AML-193 (cell line): ENCODE results near the gene PPP2R5C.

Experiments used
- DNase-seq, 2 experiments: peaks; one replicate each; lab custom pipeline; 2025; lab: John Stamatoyannopoulos, UW

Gene PPP2R5C

DNA sequence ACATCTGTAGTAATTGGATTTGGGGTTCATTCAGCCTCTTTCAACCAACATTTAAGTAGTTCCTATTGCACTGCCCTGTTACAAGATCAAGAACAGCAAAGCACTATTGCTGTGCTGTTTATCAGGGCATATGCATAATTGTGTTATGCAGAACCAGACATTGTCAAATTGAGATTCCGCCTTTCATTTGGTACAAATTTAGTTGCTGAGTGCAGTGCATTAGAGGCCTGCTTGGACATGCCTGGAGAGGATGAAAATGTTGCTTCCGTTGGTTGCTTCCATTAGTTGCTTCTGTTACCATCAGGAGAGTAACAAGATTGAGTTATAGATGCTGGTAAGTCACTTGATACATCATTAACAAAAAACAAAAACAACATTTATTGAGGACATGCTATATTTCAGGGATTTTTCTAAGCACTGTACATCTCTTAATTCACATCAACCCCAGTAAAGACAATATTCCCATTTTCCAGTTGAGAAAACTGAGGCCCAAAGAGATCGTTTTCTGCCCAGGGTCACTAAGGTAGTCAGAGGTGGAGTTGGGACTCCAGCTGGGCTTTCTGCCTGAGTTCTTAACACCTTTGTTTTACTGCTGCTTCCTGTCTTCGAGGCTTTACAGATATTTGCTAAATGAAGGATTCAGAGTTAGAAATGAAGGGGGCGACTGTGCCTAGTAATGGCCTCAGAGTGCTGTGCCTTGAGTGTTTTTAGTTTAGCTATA, 79.3 kb downstream of the PPP2R5C start:
- no peak for DNase-seq

DNA sequence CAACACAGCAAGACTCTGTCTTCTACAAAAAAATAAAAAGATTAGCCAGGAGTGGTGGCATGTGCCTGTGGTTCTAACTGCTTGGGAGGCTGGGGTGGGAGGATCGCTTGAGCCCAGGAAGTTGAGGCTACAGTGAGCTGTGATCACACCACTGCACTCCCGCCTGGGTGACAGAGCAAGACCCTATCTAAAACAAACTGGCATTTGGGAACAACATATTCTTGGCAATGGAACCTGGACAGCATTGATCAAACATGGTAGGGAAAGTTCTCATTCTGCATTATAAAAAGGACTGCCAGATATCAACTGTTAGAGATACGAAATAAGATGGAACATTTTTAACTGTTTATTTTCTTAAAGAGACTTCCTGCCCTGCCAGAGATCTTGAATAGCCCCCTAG, 81.5 kb downstream of the PPP2R5C start:
- no peak for DNase-seq

DNA sequence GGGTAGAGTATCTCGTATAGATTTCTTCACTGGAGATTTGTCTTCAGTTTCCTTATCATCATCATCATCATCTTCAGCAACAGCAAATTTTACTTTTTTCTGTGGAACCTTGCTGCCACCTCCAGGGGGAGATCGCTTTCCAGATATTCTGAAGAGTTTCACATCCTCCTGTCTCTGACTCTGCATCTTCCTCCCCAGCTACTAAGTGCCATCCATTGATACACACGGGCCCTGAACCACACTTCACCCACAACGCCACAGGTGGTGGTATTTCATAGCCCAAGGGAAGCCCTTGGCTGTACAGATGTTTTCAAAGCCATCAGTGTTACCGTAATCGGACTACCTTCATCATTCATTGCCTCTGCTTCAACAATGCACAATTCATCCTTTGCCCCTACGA, 82.2 kb downstream of the PPP2R5C start:
- peak in 1 of 2 experiments; percentile 5 for DNase-seq

DNA sequence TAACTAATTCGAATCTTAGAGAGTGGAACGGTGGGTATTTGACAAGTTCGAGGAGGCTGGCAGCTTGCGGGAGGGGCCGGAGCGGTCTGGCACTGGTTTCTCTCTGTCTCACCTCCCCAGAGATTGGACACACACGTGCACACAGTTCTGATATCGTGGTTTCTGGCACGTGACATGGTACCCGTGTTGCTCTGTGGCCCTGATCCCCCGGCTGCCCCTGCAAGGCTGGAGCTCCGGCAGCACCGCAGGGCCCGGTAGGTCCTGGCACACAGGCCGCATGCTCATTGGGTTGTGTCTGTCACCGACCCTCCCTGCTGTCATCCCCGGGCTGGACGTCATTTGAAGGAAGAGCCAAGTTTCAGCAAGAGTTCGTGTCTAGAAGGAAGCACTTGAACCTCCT, 82.7 kb downstream of the PPP2R5C start:
- no peak for DNase-seq

DNA sequence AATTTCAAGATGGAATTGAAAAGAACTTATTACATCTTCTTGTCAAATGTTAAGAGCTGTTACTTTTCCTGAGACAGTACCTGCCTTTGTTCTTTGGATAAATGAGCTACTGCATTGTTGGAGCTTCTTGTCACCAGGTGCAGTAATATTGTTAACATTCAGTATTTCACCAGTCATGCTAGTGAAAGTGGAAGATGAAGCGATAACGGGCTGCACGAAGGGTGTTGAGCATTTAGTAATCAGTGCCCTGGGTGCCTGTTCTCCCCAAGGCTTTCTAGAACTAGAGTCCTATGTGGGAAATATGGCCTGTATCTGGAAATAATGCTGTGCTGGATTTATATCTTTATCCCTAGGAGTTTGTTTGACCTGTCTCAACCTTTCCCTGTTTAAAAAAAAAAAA, 83.2 kb downstream of the PPP2R5C start:
- no peak for DNase-seq

DNA sequence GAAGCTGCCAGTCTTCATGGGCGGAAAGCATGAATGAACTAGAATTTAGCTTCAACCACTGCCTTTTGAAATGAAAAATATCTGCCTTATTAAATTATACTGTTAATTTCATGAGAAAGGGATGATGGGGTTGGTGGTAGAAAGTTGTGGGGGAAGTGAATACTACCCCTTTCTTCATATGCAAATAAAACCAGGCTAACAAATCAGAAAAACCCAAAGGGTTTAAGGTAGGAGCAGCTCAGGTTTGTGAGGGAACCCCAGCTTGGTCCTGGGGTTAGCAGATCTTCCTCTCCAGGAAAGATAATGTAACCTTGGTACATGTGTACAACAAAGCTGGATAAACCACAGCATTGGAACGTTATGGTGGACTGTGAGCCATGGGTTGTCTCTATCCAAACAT, 84.0 kb downstream of the PPP2R5C start:
- DNase-seq: no peak

DNA sequence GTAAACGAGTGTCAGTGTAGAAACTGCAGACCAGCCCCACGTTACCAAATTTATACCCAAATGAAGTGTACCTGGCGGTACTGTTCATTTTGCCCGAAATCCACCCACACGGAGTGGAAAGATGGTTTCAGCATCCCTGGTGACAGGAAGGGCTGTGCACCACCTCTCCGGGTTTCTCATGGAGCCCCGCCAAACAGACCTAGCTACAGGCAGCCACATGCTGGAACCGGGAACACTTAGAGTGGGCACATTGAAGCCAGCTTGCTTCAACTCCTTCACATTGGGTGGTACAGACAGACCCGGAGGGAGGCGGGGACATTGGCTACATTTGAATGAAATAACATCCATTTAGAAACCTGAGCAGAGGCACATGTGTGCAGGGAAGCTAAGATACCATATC, 84.4 kb downstream of the PPP2R5C start:
- DNase-seq: no peak

DNA sequence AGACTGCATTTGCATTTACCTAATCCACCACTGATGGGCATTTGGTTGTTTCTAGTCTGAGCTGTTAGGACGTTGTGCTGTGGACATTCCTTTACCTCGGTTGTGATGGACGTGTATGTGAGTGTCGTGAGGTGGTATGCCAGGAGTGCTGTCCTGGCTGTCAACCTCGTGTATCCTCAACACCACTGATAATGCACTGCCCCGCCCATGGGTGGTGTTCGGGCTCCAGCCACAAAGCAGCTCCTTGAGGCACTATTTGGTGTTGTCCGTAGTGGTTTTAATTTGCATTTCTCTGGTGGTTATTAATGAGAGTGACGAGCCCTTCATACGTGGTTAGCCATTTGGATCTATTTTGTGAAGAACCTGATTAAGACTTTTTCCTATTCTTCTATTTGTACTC, 87.6 kb downstream of the PPP2R5C start:
- DNase-seq: no peak

DNA sequence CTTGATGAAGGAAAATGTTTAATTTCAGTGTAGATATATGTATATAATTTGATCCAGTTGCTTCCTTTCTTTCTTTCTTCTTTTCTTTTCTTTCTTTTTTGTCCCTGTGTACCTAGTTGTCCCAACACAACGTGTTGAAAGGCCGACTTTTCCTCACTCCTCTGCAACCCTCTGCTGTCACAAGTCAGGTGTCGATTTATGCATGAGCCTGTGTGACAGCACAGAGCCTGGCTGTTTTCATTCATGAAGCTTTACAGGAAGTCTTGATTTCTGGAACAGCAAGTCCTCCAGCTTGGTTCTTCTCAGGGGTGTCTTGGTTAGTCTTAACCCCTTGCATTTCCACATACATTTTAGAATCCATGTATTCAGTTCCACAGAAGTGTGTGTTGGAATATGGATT, 88.1 kb downstream of the PPP2R5C start:
- no peak for DNase-seq

DNA sequence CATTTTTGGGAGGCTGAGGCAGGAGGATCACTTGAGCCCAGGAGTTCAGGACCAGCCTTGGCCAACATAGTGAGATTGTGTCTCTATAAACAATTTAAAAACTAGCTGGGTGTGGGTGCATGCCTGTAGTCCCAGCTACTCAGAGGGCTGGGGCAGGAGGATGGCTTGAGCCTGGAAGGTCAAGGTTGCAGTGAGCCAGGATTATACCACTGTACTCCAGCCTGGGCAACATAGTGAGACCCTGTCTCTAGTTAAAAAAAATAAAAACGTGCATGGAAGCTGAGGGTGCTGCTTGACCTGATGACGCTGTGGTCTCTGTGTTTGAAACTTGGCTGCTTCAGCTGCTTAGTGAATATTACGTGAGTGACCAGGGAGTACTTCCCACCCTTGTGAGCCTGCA, 89.7 kb downstream of the PPP2R5C start:
- no peak for DNase-seq

DNA sequence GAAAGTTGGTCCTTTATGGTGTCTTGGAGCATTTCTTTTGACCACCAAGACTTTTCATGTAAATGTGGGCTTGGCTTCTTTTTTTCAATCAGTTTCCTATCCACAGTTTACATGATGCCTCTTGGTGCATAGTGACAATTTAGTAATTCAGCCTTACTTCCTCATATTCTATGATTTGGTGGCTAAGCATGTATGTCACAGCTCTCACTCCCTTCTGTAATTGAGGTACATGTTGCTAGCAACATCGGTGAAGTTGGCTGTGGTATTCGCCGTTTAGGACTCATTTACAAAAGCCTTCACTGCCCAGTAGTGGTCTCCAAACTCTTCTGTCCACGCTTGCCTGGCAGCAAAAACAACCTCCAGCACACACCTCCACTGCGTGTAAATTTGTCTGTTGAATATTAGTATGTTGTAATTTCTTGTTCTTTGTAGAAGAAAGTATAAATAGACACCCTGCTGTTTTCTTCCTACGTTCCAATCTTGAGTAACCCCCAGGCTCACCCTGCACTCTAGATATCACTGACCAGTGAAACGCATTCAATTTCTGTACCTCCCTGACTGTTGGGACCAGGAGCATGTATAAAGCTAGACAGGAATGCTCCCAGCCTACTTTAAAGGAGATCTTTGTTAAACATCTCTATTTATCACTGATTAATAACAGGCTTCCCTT, 90.4 kb downstream of the PPP2R5C start:
- DNase-seq: peak; percentile 84 to 89

DNA sequence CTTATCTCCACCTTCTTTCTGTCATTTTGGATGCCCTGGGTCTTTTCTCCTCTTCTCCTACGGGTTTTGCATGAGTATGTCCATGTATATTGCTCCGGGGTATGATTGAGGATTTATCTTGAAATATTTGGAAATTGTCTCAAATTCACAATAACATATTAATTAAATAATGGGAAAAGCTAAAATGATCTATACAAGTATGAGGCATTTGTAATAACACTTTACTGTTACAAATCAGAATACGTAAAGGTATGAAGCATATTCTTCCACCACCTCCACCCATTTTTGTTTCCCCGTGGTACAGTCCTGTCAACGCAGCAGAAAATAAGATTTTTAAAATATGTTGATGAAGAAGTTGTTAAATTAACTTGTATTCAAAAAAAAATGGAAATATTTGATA, 91.3 kb downstream of the PPP2R5C start:
- no peak for DNase-seq

DNA sequence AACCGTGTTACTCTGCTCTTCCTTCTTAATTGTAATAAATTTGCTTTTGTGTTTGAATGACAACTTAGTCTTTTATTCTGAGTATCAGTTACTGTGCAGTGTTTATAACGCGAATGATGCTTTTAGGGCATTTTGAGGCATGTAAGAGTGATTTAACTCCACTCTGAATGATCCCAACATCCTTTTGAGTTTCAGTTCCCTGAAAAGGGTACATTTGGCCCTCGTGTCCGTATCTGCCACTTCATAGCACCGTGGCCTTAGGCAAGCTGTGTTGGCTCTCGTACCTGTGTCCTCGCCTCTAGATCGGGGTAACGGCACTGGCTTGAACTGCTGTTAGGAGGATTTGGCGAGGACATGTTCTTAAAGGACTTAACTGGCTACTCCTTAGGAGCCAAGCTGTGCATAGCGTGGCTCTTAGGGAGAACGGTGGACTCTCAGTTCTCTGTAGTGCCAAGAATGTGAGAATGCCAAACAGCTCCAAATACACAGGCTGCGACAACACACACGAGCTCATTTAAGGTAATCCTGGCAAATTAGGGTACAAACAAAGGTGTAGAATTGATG, 92.0 kb downstream of the PPP2R5C start:
- no peak for DNase-seq

DNA sequence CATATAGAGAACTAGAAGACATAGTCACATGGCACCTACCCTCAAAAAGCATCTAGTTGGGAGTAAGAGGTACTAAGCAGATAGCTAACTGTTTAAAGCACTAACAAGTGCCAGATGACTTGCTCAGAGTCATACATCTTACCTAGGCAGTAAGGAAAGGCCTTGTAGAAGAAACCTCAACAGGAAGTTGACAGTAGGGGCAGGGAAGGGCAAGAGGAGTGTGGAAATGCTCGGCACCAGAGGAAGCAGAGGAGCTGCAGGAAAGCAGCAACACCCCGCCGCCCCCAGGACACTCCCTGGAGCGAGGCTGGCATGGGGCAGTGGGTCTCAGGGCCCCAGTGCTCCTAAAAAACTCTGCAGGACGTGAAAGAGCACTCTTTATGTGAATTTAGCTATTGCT, 92.9 kb downstream of the PPP2R5C start:
- DNase-seq: peak; percentile 68 to 72

DNA sequence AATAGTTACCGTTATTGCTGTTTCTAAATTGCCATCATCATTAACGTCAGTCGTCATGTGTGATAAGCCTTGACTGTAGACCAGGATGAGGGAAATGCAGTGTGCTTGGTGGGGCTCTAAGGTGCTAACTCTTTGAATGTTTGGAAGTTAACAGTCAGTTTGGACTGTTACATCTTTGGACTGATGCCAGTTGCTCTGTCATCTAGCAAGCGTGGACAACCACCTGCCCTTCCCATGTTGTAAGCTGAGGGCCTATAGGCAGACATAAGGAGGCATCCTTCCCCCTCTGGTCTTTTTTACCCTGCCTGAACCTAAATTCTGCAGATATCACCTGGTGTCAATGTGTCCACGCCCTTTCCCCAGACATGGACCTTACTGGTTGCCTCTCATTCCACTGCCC, 94.4 kb downstream of the PPP2R5C start:
- DNase-seq: no peak

DNA sequence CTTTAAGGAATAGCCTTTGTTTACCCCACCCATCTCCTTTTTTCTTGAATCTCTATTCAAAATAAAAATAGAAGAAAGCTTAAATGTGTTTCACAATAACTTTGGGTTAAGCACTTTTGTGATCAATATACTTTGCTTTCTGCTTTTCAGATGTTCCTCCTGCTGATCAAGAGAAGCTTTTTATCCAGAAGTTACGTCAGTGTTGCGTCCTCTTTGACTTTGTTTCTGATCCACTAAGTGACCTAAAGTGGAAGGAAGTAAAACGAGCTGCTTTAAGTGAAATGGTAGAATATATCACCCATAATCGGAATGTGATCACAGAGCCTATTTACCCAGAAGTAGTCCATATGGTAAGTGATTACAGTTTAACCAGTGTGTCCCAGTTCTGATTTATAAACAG, 95.0 kb downstream of the PPP2R5C start:
- DNase-seq: no peak

DNA sequence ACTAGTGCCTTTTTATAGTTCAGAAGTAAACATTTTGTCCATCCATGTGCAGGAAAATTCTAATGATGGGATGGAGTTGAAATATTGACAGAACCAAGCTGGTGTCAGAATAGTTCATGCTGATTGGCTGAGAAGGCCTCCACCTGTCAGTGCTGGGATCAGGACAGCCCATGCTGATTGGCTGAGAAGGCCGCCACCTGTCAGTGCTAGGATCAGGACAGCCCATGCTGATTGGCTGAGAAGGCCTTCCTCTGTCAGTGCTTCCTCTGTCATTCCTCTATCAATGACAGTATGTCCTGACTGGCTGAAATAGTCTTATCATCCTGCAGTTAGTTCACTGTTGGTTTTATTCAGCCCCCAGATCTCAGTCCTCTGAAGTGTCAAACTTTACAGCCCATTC, 95.7 kb downstream of the PPP2R5C start:
- no peak for DNase-seq

DNA sequence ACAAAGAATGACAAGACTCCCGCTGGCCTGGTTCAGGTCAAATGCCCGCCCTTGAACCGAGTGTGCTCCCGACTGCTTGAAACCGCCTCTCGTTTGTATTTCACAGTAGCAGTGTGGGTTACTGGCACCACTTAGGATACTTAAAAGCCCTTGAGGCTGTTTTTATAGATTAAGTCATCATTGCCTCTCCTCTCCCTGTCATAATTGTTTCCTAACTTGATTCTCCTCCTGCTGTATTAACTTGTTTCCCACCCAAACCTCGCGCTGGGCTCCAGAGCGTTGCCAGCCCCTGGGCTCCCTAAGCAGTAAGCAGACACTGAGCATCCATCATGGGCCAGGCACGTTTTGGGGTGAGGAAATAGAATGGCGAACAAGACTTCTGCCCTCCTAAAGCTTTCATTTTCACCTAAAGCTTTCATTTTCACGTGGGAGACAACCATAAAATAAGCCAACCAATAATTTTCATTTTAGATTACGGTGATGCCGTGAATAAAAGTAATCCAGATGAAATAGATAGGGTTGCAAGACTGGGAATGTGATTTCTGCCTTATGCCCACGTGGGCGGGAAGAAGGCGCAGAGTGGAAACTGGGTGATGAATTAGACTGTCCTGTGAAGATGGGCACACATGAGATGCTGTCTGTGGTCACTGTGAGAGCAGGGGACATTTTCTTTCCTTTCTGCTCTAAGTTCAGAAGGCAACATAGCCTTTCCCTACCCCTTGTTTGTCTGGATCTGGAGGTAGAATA, 97.5 kb downstream of the PPP2R5C start:
- DNase-seq: no peak

DNA sequence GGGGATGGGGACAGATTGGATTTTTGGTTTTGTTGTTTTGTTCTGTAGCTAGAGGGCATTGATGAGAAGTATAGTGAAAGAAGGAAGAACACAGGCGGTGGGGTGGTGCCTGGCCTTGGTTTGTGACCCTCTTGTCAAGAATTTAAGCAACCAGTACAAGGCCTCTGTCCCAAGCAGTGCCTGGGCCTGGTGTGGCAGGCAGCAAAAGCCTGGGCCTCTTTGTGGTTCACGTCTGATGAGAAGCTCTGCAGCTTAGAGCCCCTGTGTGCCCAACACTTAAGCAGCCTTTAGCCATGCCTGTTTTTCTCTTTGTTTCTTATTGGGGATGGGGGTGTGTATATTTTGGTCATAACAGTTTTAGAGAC, 98.0 kb downstream of the PPP2R5C start:
- DNase-seq: no peak

DNA sequence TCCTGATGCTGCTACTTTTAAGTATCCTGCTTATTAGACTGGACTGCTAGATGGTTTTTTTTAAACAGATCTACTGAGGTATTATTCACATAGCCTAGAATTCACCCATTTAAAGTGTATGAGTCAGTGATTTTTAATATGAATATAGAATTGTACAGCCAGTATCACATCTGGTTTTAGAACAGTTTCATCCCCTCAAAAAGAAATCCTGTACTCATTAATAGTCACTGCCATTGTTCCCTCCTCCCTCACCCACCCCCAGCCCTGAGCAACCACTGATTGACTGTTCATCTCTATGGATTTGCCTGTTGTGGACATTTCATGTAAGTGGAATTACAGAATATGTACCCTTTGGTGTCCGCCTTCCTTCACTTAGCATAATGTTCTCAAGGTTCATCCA, 98.4 kb downstream of the PPP2R5C start:
- DNase-seq: no peak

DNA sequence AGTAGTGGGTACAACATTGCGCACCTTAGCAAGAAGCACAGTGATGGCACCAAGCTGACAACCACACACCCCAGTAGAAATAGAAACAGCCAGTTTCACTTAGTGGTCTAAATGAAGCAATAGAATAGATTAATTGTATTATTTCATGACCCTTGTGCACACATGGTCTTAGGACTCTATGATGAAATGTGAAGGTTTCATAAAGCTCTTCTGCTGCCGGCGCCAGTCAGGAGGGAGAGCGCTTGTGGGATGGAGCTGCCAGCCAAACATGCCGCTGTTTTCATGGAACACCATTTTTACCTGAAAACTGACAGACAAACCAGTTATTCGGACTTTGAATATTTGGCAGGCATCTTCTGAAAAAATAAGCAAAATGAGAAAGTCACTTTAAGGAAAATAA, 100.0 kb downstream of the PPP2R5C start:
- DNase-seq: no peak

DNA sequence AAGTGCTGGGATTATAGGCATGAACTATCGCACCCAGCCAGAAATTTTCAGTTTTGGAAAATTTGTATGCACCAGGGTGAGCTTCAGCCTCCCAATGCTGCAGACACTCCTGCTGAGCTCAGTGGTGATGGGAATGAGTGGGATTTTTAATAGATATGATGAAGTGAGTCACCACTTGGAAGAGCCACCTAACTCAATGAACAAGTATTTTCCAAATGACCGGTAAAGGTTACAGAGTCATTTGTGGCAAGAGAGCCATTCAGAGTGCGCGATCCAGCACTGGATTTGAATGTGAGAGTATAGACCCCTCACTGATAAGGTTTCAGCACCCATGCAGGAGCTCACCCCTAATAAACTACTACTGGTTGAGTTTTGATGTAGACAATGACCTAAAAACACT, 100.7 kb downstream of the PPP2R5C start:
- DNase-seq: no peak

DNA sequence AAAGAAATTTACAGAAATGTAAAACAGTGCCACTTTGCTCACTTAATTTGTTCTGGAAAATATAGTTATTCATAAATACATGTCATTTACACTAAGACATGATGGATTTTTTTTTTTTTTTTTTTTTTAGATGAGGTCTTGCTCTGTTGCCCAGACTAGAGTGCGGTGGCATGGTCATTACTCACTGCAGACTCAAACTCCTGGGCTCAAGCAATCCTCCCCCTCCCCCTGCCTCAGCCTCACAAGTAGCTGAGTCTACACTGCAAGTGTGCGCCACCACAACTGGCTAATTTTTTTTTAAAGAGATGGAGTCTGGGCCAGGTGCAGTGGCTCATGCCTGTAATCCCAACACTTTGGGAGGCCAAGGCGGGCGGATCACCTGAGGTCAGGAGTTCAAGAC, 101.2 kb downstream of the PPP2R5C start:
- DNase-seq: no peak
